Nephron (organoid): ENCODE measurements around the gene ITGAE.
"Not testable (repeated sequence)": the region's sequence is repeated elsewhere in the genome, so short reads cannot be mapped to it uniquely, and the experiment has no call there.

Source experiments
- H3K27ac Mint-ChIP-seq, 3 experiments: 2 replicates each; pipeline ENCODE4 v1.8.0; 2020; ENCODE audit warnings: mixed read lengths in 3 of 3, mild to moderate bottlenecking in 2 of 3, moderate library complexity in 1 of 3
- H3K27me3 Mint-ChIP-seq: 2 replicates; pipeline ENCODE4 v1.8.0; 2021; ENCODE audit warnings: low read depth, mild to moderate bottlenecking, moderate library complexity, mixed read lengths
- H3K36me3 Mint-ChIP-seq: 2 replicates; pipeline ENCODE4 v1.8.0; 2020; ENCODE audit warnings: low read depth, mixed read lengths
- H3K4me1 Mint-ChIP-seq: 2 replicates; pipeline ENCODE4 v1.8.0; 2020; ENCODE audit warnings: mixed read lengths
- H3K4me3 Mint-ChIP-seq, 3 experiments: 2 replicates each; pipeline ENCODE4 v1.8.0; 2020; ENCODE audit warnings: mild to moderate bottlenecking in 3 of 3, mixed read lengths in 3 of 3, moderate library complexity in 2 of 3
- H3K9me3 Mint-ChIP-seq: 2 replicates; pipeline ENCODE4 v1.8.0; 2020; ENCODE audit warnings: mixed read lengths
- CTCF ChIP-seq, 3 experiments: fragments of 200-600 bp; sonication (generic); IDR thresholded peaks; one replicate each; pipeline ENCODE4 v1.5.0; 2021; ENCODE audit warnings: antibody characterized with exemption in 3 of 3; ENCODE audit not compliant: unreplicated experiment in 3 of 3

The ITGAE gene

GRCh38 chr17:3795390-3796102 lies 5.4 kb downstream of the ITGAE start:
- Mint-ChIP-seq H3K27ac (peak overlapping the region; percentile 48 to 77 (median 67)), H3K4me1 (peaks cover 10% of the 10 kb centered on the region), H3K9me3 (no peaks in the 10 kb centered on the region), H3K36me3 (no peaks in the 10 kb centered on the region), H3K27me3 (no peaks in the 10 kb centered on the region), H3K4me3 (no peak overlapping the region)
- no peak for TF ChIP-seq CTCF (IDR thresholded peaks at IDR 0.05; ENCODE audit: unreplicated experiment in 3 of 3)

- Mint-ChIP-seq H3K36me3 (no peaks in the 10 kb centered on the region), H3K27me3 (no peaks in the 10 kb centered on the region), H3K4me3 (no peak overlapping the region), H3K4me1 (peaks cover 10% of the 10 kb centered on the region), H3K9me3 (no peaks in the 10 kb centered on the region), H3K27ac (peak overlapping the region; percentile 48 to 77 (median 67))
- no peak for TF ChIP-seq CTCF (IDR thresholded peaks at IDR 0.05; ENCODE audit: unreplicated experiment in 3 of 3)
These were observed 6.2 kb downstream of the ITGAE start for GRCh38 chr17:3794557-3795389.

DNA sequence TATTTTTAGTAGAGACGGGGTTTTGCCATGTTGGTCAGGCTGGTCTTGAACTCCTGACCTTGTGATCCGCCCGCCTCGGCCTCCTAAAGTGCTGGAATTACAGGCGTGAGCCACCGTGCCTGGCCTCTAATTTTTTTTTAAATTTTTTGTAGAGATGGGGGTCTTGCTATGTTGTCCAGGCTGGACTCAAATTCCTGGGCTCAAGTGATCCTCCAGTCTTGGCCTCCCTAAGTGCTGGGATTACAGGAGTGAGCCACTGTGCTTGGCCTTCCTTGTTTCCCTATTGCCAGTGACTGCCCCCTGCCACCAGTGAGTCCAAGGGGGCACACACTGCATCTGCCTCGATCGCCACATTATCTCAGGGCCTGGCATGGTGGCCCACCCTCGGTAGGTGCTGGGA lies 6.8 kb downstream of the ITGAE start:
- H3K4me3 Mint-ChIP-seq, H3K36me3 Mint-ChIP-seq, H3K27me3 Mint-ChIP-seq, H3K9me3 Mint-ChIP-seq, H3K4me1 Mint-ChIP-seq: not testable (repeated sequence)
- H3K27ac Mint-ChIP-seq, result peak overlapping the region in 2 of 3 experiments; percentile 48 to 77

- not testable (repeated sequence) for H3K27me3 Mint-ChIP-seq, H3K27ac Mint-ChIP-seq, H3K4me3 Mint-ChIP-seq, H3K4me1 Mint-ChIP-seq, H3K9me3 Mint-ChIP-seq, H3K36me3 Mint-ChIP-seq
These were observed 7.7 kb downstream of the ITGAE start for GRCh38 chr17:3793258-3793657.

GRCh38 chr17:3792481-3792880 lies 8.5 kb downstream of the ITGAE start:
- Mint-ChIP-seq H3K27ac (no peak overlapping the region), H3K9me3 (no peaks in the 10 kb centered on the region), H3K4me3 (no peak overlapping the region), H3K27me3 (no peaks in the 10 kb centered on the region), H3K36me3 (no peaks in the 10 kb centered on the region), H3K4me1 (peaks cover 6% of the 10 kb centered on the region)
- TF ChIP-seq CTCF (IDR thresholded peaks at IDR 0.05; ENCODE audit: unreplicated experiment in 3 of 3), result no peak

DNA sequence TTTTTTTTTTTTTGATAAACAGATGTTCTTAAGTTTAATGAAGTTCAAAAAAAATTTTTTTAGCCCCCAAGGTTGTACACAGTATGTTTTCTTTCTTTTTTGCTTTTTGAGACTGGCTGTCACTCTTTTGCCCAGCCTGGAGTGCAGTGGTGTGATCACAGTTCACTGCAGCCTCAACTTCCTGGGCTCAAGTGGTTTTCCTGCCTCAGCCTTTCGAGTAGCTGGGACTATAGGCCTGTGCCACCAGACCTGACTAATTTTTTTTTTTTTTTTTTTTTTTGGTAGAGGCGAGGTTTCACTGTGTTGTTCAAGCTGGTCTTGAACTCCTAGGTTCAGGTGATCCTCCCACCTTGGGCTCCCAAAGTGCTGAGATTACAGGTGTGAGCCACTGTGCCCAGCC lies 12.8 kb downstream of the ITGAE start:
- no peaks in the 10 kb centered on the region for H3K9me3 Mint-ChIP-seq
- no peaks in the 10 kb centered on the region for H3K4me1 Mint-ChIP-seq
- H3K4me3 Mint-ChIP-seq, result no peak overlapping the region
- no peak for TF ChIP-seq CTCF (IDR thresholded peaks at IDR 0.05; ENCODE audit: unreplicated experiment in 3 of 3)
- no peaks in the 10 kb centered on the region for H3K36me3 Mint-ChIP-seq
- H3K27me3 Mint-ChIP-seq, result no peaks in the 10 kb centered on the region
- no peak overlapping the region for H3K27ac Mint-ChIP-seq

- H3K4me3 Mint-ChIP-seq, result not testable (repeated sequence)
These were observed 15.7 kb downstream of the ITGAE start for GRCh38 chr17:3785323-3785722.

More at GRCh38 chr17:3785323-3785722, 15.7 kb downstream of the ITGAE start:
- H3K4me1 Mint-ChIP-seq, H3K27me3 Mint-ChIP-seq, H3K9me3 Mint-ChIP-seq, H3K36me3 Mint-ChIP-seq, H3K27ac Mint-ChIP-seq: not testable (repeated sequence)
